Loucy (cell line): ENCODE measurements around the gene TNFRSF25.
A peak's percentile ranks its signal among the peaks of the same experiment; 100 is the strongest.

ENCODE experiments used
- H2AFZ ChIP-seq: fragments of 200-600 bp; sonication (generic); 2 replicates; pipeline ENCODE4 v1.6.0; 2016; ENCODE audit warnings: antibody characterized with exemption, mild to moderate bottlenecking, low read length, moderate library complexity
- H3F3A ChIP-seq: fragments of 200-600 bp; 2 replicates; pipeline ENCODE4 v1.6.0; 2016; ENCODE audit warnings: antibody characterized with exemption, low read depth, mild to moderate bottlenecking
- H3K27me3 ChIP-seq: fragments of 200-600 bp; sonication (generic); 2 replicates; pipeline ENCODE4 v1.6.1; 2014; ENCODE audit warnings: low read length, mild to moderate bottlenecking; ENCODE audit not compliant: insufficient read depth, poor library complexity, severe bottlenecking
- H3K36me3 ChIP-seq: fragments of 200-600 bp; sonication (generic); 2 replicates; pipeline ENCODE4 v1.6.1; 2016; ENCODE audit warnings: low read length; ENCODE audit not compliant: insufficient read depth
- H3K4me1 ChIP-seq: fragments of 200-600 bp; sonication (generic); 2 replicates; pipeline ENCODE4 v1.5.1; 2014; ENCODE audit warnings: low read length, mild to moderate bottlenecking; ENCODE audit not compliant: insufficient read depth, poor library complexity, severe bottlenecking
- H3K4me2 ChIP-seq: fragments of 200-600 bp; sonication (generic); 2 replicates; pipeline ENCODE4 v1.6.0; 2014; ENCODE audit warnings: antibody characterized with exemption, low read length, low read depth, mild to moderate bottlenecking; ENCODE audit not compliant: poor library complexity, severe bottlenecking
- H3K4me3 ChIP-seq: fragments of 200-600 bp; sonication (generic); 2 replicates; pipeline ENCODE4 v1.5.1; 2014; ENCODE audit warnings: low read length, mild to moderate bottlenecking, mixed read lengths; ENCODE audit not compliant: poor library complexity, severe bottlenecking
- H3K79me2 ChIP-seq: fragments of 200-600 bp; sonication (generic); 2 replicates; pipeline ENCODE4 v1.6.1; 2014; ENCODE audit warnings: low read length; ENCODE audit not compliant: insufficient read depth
- H3K9ac ChIP-seq: fragments of 200-600 bp; sonication (generic); 2 replicates; pipeline ENCODE4 v1.6.0; 2014; ENCODE audit warnings: mild to moderate bottlenecking, low read depth, low read length, moderate library complexity; ENCODE audit not compliant: poor library complexity, severe bottlenecking
- H3K9me2 ChIP-seq: fragments of 200-600 bp; sonication (generic); replicated peaks from 2 replicates; pipeline ENCODE4 v1.6.1; 2016; ENCODE audit warnings: low read depth, low read length, mixed read lengths
- H3K9me3 ChIP-seq: fragments of 200-600 bp; sonication (generic); 2 replicates; pipeline ENCODE4 v1.6.1; 2014; ENCODE audit warnings: mild to moderate bottlenecking, antibody characterized with exemption, low read length, low read depth; ENCODE audit not compliant: insufficient read depth
- H4K20me1 ChIP-seq: fragments of 200-600 bp; sonication (generic); 2 replicates; pipeline ENCODE4 v1.6.0; 2014; ENCODE audit warnings: antibody characterized with exemption, low read length, mild to moderate bottlenecking; ENCODE audit not compliant: insufficient read depth, poor library complexity, severe bottlenecking
- CTCF ChIP-seq: fragments of 200-600 bp; sonication (generic); conservative IDR thresholded peaks from 2 replicates; pipeline ENCODE4 v1.5.1; 2014; ENCODE audit warnings: mild to moderate bottlenecking, antibody characterized with exemption, low read length
- EZH2phosphoT487 ChIP-seq: fragments of 200-600 bp; IDR thresholded peaks from 2 replicates; pipeline ENCODE4 v1.6.1; 2018; ENCODE audit warnings: antibody characterized with exemption, mild to moderate bottlenecking, moderate library complexity, borderline replicate concordance

The TNFRSF25 gene

GRCh38 chr1:6498576-6499111 lies 32.7 kb upstream of the TNFRSF25 start:
- Histone ChIP-seq H3K36me3 (no peaks in the 10 kb centered on the region), H3F3A (no peaks in the 10 kb centered on the region), H2AFZ (no peak overlapping the region), H3K79me2 (no peaks in the 10 kb centered on the region), H3K9ac (no peak overlapping the region), H3K4me3 (no peak overlapping the region), H3K4me2 (no peak overlapping the region), H3K27me3 (no peaks in the 10 kb centered on the region), H3K4me1 (peaks cover 17% of the 10 kb centered on the region), H3K9me3 (no peaks in the 10 kb centered on the region), H4K20me1 (no peaks in the 10 kb centered on the region), H3K9me2 (no peaks in the 10 kb centered on the region)
- TF ChIP-seq CTCF: no peak
- TF ChIP-seq EZH2phosphoT487: no peak

DNA sequence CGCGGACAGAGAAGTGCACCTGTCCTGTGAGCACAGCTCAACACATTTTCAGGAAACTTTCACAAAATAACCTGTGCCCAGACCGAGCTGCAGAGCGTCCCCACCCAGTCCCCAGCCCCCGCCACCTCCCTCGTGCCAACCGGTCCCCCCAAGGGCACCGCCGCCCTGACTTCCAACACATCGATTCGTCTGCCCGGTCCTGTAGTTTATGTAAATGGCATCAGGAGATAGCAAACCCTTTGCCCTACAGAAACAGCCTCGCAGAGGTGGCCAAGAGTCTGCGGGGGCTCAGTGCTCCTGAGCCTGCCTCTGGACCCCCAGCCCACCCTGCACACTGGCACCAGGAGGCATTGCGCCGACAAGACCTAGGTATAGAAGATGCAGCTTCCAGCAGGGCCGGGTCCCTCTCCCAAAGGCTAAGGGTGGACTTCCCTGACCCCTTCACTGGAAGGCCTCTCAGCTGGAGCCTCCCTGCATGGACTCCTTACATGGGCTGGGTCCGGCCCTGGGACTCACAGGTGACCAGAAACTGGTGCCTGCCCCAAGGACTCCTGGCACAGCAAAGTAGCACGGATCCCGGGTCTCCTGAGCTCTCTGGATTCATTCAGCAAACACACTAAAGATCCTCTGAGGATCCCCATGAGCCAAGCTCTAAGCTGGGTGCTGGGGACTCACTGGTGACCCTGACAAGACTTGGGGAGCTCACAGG lies 32.0 kb upstream of the TNFRSF25 start:
- no peaks in the 10 kb centered on the region for H4K20me1 ChIP-seq
- peak overlapping the region; percentile 86 for H2AFZ ChIP-seq
- no peaks in the 10 kb centered on the region for H3F3A ChIP-seq
- no peaks in the 10 kb centered on the region for H3K79me2 ChIP-seq
- no peaks in the 10 kb centered on the region for H3K9me3 ChIP-seq
- H3K9ac ChIP-seq: peak overlapping the region; percentile 48
- peak overlapping the region; percentile 76 for H3K4me3 ChIP-seq
- H3K9me2 ChIP-seq: no peaks in the 10 kb centered on the region
- H3K4me2 ChIP-seq: peak overlapping the region; percentile 75
- no peaks in the 10 kb centered on the region for H3K36me3 ChIP-seq
- H3K27me3 ChIP-seq: no peaks in the 10 kb centered on the region
- TF ChIP-seq CTCF (no peak), EZH2phosphoT487 (no peak)
- H3K4me1 ChIP-seq: peaks cover 17% of the 10 kb centered on the region

GRCh38 chr1:6497215-6497866 lies 31.4 kb upstream of the TNFRSF25 start:
- H2AFZ ChIP-seq: peak overlapping the region; percentile 86
- H3K4me3 ChIP-seq: peak overlapping the region; percentile 76
- H3K9me3 ChIP-seq: no peaks in the 10 kb centered on the region
- no peaks in the 10 kb centered on the region for H3K27me3 ChIP-seq
- no peaks in the 10 kb centered on the region for H3K36me3 ChIP-seq
- peaks cover 20% of the 10 kb centered on the region for H3K4me1 ChIP-seq
- TF ChIP-seq CTCF (no peak), EZH2phosphoT487 (no peak)
- H3K4me2 ChIP-seq: peak overlapping the region; percentile 75
- no peaks in the 10 kb centered on the region for H3F3A ChIP-seq
- no peaks in the 10 kb centered on the region for H3K79me2 ChIP-seq
- peak overlapping the region; percentile 48 for H3K9ac ChIP-seq
- H4K20me1 ChIP-seq: no peaks in the 10 kb centered on the region
- H3K9me2 ChIP-seq: no peaks in the 10 kb centered on the region
